Neural cell (in vitro differentiated cells): ENCODE measurements around the gene SLC28A1.

ENCODE experiments used
- CTCF ChIP-seq: fragments of 450-650 bp; IDR thresholded peaks from 2 replicates; pipeline ENCODE4 v1.5.1; 2014; ENCODE audit warnings: antibody characterized with exemption, mild to moderate bottlenecking, moderate library complexity; ENCODE audit not compliant: poor library complexity, severe bottlenecking
- EP300 ChIP-seq: fragments of 450-650 bp; conservative IDR thresholded peaks from 2 replicates; pipeline ENCODE4 v1.6.1; 2014; ENCODE audit warnings: antibody characterized with exemption, mild to moderate bottlenecking, moderate library complexity; ENCODE audit not compliant: poor library complexity, severe bottlenecking
- EZH2 ChIP-seq: fragments of 200-600, 300-800 bp; shearing (Covaris generic), sonication (generic); IDR thresholded peaks from 2 replicates; pipeline ENCODE4 v1.6.1; 2014; ENCODE audit warnings: antibody characterized with exemption, low read length, borderline replicate concordance, mild to moderate bottlenecking; ENCODE audit not compliant: insufficient read depth, poor library complexity, severe bottlenecking
- MXI1 ChIP-seq: fragments of 450-650 bp; conservative IDR thresholded peaks from 2 replicates; pipeline ENCODE4 v1.6.1; 2014; ENCODE audit warnings: antibody characterized with exemption, mild to moderate bottlenecking; ENCODE audit not compliant: poor library complexity, severe bottlenecking
- POLR2AphosphoS5 ChIP-seq: IDR thresholded peaks from 2 replicates; pipeline ENCODE4 v1.6.1; 2012
- RAD21 ChIP-seq: fragments of 450-650 bp; conservative IDR thresholded peaks from 2 replicates; pipeline ENCODE4 v1.6.1; 2014; ENCODE audit warnings: antibody characterized with exemption, mild to moderate bottlenecking, moderate library complexity
- REST ChIP-seq: IDR thresholded peaks from 2 replicates; pipeline ENCODE4 v1.6.1; 2012; ENCODE audit warnings: borderline replicate concordance
- SMC3 ChIP-seq: fragments of 450-650 bp; conservative IDR thresholded peaks from 2 replicates; pipeline ENCODE4 v1.6.1; 2014; ENCODE audit warnings: antibody characterized with exemption, mild to moderate bottlenecking, moderate library complexity; ENCODE audit not compliant: poor library complexity
- TAF1 ChIP-seq: IDR thresholded peaks from 2 replicates; pipeline ENCODE4 v1.6.1; 2012; ENCODE audit warnings: low read depth

- TF ChIP-seq POLR2AphosphoS5 (no peak), REST (no peak), EP300 (no peak), CTCF (no peak), RAD21 (no peak), SMC3 (no peak), EZH2 (no peak), MXI1 (no peak), TAF1 (no peak)
These were observed 54.3 kb downstream of the SLC28A1 start for GRCh38 chr15:84938726-84939125.
